CD4-positive, alpha-beta T cell treated with Interleukin-21 for 1 hour (primary cell): Measurements from ENCODE around the gene PRMT3.
"Not testable (repeated sequence)": the region's sequence is repeated elsewhere in the genome, so short reads cannot be mapped to it uniquely, and the experiment has no call there.

Experiments used
- DNase-seq: peaks from one replicate; pipeline ENCODE4 v3.0.0-alpha.2; 2020

The PRMT3 gene

GRCh38 chr11:20387261-20388095 is at the start of gene PRMT3:
Gene PRMT3, plus strand, starts transcription at chr11:20387716. Its CDS starts 31 bp downstream, at chr11:20387747.
- peak; percentile 97 for DNase-seq

DNA sequence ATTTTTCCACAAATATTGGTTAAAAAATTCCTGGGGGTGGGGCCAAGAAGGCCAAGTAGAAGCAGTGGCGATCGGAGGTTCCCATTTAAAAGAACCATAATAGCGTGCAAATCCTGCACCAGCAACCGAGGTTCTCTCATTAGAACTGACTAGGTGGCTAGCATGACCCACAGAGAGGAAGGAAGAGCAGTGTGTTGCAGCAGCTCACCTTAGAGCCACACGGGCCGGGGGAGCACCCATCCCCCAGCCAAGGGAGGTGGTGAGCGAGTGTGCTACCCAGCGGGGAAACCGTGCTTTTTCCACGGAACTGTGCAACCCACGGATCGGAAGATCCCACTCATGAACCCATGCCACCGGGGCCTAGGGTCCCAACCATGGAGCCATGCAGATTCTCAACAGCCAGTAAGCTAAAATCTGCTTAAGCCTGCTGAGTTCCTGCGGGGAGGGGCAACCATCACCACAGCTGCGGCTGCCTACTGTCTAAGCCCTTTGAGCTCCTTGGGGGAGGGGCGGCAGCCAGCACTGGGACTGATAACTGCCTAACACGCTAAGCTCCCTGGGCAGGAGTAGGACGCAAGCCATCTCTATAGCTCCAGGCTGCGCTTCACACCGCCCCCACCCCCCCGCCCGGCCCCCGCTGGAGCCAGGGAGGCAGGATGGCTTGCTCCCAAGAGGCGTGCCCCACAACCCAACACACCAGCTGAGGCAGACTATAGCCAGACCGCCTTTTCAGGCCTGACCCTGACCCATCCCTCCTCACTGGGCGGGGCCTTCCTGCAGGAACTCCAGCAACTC is 45.0 kb upstream of the PRMT3 start:
- DNase-seq, result no peak

- DNase-seq, result no peak
These were observed 36.4 kb upstream of the PRMT3 start for GRCh38 chr11:20351136-20351535.

GRCh38 chr11:20351751-20352262 is 35.7 kb upstream of the PRMT3 start:
- no peak for DNase-seq

DNA sequence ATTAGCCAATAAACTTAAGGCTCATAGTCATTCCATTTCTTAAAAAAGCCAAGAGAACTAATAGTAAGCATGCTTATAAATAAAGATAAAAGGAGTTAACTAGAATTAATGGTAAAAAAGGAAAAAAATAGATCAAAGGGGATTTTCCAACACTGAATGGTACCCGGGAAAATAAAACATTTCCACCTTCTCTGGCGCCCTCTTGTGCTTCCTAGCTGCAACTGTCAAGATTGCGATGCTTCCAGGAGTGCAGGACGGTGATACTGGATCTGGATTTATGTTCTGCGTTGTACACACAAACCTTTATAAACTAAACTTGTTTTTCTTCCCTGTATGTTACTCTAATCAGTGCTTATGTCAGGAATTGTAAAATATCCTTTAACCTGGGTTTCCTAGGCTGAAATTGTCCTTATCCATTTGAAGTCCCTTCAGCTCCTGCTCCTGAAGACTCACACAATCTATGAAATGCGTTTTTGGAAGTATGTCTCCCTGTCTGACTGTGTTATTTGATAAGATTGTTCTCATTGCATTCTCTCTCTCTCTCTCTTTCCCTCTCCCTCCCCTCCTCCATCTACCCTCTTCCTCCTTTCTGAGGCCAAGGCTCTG is 33.6 kb upstream of the PRMT3 start:
- peak; percentile 39 for DNase-seq

DNA sequence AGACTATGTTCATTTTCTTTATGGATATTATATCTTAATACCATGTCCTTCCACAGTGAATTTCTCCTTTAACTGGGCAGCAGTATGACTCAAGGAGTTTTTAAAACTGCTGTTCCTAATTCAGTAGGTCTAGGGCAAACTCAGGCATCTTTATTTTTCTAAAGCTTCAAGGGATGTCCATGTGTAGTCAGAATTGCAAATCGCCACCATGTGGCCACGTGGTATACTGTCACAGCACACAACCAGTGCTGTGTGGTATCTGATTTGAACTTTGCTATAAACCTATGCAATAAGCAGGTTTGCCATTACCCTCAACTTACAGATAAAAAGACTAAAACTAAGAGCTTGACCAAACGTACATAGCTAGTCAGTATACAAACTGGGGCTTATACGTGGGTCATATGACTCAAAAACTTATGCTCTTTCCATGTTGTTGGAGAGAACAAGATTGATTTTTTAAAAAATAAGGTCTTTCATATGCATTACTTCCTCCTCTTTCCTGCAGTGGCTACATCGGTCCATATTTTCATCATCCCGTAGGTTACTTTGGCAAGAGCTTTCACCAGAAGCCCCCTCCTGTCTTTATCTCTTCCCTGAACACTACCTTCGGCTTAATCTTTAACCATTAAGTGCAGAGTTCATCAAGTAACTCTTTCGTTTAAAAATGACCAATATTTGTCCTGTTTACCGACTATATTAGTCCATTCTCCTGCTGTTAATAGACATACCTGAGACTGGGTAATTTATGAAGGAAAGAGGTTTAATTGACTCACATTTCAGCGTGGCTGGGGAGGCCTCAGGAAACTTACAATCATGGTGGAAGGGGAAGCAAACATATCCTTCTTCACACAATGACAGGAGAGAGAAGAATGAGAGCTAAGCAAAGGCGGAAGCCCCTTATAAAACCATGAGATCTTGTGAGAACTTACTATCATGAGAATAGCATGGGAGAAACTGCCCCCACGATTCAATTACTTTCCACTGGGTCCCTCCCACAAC is 32.0 kb upstream of the PRMT3 start:
- DNase-seq, result peak; percentile 53

DNA sequence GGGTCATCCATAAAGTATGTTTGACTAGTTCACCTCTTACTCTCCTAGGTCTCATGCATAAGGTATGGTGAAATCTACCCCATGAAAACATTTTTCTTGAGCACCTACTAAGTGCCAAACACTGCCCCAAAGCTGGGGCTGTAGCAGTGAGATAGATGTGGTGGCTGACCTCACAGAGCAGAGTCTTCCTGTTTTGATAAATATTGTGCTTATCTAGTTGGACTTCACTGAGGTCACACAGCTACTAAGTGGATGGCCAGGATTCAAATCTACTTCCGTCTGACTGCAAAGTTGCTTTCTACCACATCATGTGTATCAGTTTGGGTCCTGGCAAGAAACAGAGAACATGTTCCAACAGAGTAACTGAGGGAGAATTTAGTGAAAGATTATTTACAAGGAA is 30.4 kb upstream of the PRMT3 start:
- no peak for DNase-seq

DNA sequence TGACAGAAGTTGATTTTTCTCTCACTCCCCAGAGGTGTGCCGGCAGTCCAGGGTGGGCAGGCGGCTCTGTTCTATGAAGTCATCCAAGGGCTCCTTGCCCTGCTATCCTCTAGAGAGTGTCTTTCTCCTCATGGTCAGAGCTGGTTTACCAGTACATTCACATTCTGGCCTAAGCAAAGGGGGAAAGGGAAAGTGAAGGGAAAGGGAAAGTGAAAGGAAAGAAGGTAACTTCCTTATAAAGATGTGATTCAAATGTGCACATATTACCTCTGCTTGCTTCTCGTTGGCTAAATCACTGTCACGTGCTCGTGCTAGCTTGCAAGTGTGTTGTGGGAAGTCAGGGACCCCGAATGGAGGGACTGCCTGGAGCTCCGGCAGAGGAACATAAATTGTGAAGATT is 26.9 kb upstream of the PRMT3 start:
- DNase-seq, result peak; percentile 72

DNA sequence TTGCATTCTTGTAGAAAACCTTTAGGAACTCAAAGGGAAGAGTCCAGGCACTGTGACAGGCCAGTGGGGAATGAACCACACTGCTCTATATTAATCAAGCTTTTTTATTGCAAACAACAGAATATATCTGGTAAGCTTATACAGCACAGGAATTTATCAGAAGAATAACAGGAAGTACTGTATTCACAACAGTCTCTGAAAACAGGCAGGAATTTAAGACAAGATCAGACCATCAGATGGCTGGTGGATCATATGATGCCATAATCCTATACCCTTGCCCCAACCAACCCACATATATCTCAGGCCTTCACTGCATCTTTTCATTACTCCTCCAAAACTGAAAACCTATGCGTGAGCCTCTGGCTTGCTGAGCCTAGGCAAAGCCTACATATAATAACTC is 25.0 kb upstream of the PRMT3 start:
- DNase-seq, result no peak

- DNase-seq, result no peak
These were observed 24.4 kb upstream of the PRMT3 start for GRCh38 chr11:20363149-20363499.

DNA sequence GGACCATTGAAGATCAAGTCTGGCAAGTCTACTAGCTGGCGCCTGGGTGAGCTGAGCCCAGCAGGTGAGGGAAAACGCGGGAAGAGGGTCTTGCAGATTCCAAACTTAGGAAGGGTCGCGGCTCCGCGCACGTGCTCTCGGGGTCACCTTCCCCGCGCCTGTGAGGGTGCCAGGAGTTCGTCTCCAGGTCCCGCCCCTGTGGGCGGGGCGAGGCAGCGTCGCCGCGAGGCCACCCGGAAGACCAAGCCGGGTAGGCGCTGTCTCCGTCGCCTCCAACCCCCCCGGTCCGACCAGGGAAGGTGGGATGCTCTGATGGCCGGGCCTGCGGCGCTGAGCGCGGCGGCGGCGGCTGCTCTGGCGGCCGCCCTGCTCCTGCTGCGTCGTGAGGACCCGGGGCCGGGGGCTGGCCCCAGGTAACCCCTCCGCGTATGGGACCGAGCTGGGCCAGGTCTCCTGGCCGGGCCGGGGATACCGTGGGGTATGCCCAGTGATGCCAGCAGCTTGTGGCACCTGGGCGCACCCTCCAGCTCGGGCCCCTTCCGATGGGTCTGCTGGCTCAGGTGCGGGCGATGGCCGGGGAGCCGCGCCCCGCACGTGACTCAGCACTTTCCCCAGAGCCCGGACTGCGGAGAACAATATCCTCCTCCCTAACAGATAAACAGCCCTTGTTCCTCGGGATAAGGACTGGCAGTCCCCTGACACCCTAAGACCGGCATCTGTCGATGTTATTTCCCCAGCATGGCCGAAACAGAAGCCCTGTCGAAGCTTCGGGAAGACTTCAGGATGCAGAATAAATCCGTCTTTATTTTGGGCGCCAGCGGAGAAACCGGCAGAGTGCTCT is 23.8 kb upstream of the PRMT3 start, which contains the start of gene HTATIP2:
Gene HTATIP2, plus strand, starts transcription at position 215 of the 841 bp plus-strand sequence. Its CDS starts 524 bp downstream, at position 739.
- peak; percentile 80 for DNase-seq

DNA sequence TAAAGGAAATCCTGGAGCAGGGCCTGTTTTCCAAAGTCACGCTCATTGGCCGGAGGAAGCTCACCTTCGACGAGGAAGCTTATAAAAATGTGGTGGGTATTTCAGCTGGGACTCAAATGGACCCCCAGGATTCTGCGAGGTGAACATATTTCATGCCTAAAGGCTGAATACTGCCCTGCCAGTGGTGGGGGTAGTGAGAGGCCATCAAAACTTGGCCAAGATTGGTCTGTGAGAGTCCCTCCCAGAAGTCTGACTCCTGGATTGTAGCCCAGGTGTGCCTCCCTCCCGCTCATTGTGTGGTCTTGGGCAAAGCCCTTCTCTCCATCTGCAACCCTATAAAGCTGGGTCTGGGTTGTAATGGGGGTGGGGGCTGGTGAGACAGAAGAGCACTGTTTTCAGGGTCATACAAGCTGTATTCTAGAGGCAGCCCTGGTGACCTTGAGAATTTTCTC is 23.1 kb upstream of the PRMT3 start:
- DNase-seq, result no peak

GRCh38 chr11:20365465-20365864 is 22.1 kb upstream of the PRMT3 start:
- not testable (repeated sequence) for DNase-seq

- no peak for DNase-seq
These were observed 20.1 kb upstream of the PRMT3 start for GRCh38 chr11:20367313-20367948.

GRCh38 chr11:20368438-20368837 is 19.1 kb upstream of the PRMT3 start:
- no peak for DNase-seq

DNA sequence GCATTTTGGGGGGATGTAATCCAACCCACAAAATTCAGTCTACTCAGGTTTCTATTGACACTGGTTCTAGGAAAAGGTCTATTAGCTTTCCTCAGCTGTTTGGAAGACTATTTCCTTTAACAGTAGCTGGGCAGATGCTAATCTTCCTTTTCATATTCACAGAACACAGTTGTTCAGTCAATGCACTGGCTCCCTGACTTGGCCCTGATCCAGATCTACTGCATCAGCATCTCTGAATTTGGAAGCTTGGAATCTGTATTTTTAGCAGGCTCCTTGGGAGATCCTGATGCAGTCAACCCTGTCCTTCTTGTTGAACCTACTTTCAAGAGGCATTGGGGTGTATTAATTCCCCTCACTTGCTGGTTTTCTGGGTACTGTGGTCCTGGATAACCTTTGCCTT is 17.7 kb upstream of the PRMT3 start:
- DNase-seq, result no peak

- no peak for DNase-seq
These were observed 15.4 kb upstream of the PRMT3 start for GRCh38 chr11:20372081-20372626.

DNA sequence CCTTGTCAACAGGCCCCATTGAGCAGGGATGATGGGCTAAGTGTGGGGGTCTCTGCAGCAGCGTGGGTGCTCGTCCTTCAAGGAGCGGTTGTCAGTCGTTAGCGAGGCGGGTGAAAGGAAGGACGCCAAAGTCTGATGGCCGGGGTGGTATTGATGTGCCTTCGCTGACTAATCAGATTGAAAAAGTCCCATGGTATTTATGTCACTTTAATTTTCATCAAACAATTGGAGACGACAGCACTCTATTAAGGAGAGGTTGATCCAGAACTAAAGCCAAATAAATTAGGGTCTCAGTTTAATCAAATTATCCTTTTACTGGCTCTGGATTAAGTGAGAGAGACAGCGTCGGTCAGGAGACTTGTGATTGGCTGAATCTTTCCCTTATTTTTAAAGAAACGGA is 14.4 kb upstream of the PRMT3 start:
- no peak for DNase-seq

DNA sequence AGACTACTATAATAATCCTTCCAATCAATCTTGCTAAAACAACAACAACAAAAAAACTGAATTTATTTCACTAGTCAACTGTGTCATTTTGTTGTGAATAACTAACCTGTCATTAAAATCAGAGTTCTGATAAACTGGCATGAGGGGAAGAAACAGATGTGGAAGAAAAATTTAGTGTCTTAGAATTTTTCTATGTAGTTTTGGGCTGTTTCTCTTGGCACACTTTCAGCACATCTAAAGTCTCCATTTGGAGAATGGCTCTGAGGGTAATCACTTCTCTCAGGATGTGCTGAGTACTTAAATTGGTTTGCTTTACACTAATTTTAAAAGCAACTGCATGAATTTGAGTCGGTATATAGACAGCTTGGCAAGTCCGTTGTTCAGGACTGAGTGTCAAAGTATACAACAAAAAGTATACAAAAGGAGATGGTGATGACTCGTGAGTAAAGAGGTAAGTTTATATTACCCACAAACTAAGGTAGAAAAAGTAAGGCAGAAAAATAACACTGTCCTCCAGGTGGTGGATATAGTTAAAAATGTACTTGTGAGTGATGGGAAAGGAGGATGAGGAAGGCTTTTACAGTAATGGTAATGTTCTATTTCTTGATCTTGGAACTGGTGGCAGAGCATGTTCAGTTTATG is 13.8 kb upstream of the PRMT3 start:
- no peak for DNase-seq
